Measurements from ENCODE around the gene TSPAN7.

DNA sequence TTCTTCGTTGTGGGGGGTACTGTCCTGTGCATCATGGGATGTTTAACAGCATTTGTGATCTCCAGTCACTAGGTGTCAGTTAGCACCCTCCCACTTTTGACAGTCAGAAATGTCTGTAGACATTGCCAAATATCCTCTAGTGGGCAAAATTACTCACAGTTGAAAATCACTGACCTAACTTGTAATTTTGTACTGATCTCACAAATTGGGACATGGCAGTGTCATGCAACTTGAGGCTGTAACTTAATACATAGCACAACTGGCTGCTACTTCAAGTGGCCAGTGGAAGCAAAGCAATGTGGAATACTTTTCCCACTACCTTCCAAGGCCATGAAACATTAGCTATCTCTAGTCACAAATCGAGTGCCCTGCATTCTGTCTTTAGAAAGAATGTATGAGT is 23.2 kb upstream of the TSPAN7 start:
- TF ChIP-seq POLR2A (IDR thresholded peaks at IDR 0.05; ENCODE audit: low read length) (no peak), GATA1 (IDR thresholded peaks at IDR 0.05; ENCODE audit: low read depth, low read length) (no peak)
